Measurements from ENCODE around the gene GNAT1. TPM values are rescaled to one million over a fixed set of nuclear protein-coding genes. Genes with fewer than 3 reads are reported as not detected.

Gene GNAT1
- total RNA-seq, 1 experiment from 2014 or later: not detected

- DNase-seq (ENCODE audit: low read depth): peak; percentile 46
These were observed 14.1 kb upstream of the GNAT1 start for GRCh38 chr3:50177346-50177745.

- no peak for DNase-seq (ENCODE audit: low read depth)
These were observed 11.7 kb upstream of the GNAT1 start for GRCh38 chr3:50179710-50180109.

- no peak for DNase-seq (ENCODE audit: low read depth)
These were observed 9.4 kb upstream of the GNAT1 start for GRCh38 chr3:50181985-50182384.

- no peak for DNase-seq (ENCODE audit: low read depth)
These were observed 8.8 kb upstream of the GNAT1 start for GRCh38 chr3:50182533-50183099.

GRCh38 chr3:50183755-50184154, 7.7 kb upstream of the GNAT1 start:
- DNase-seq (ENCODE audit: low read depth): no peak

GRCh38 chr3:50184242-50184978, 7.0 kb upstream of the GNAT1 start:
- no peak for DNase-seq (ENCODE audit: low read depth)

GRCh38 chr3:50185230-50185629, 6.2 kb upstream of the GNAT1 start:
- DNase-seq (ENCODE audit: low read depth): no peak

- DNase-seq (ENCODE audit: low read depth): no peak
These were observed 5.3 kb upstream of the GNAT1 start for GRCh38 chr3:50186096-50186495.

- no peak for DNase-seq (ENCODE audit: low read depth)
These were observed 3.7 kb upstream of the GNAT1 start for GRCh38 chr3:50187750-50188149.

- DNase-seq (ENCODE audit: low read depth): peak; percentile 73
These were observed 2.1 kb upstream of the GNAT1 start for GRCh38 chr3:50189274-50189673.

GRCh38 chr3:50189989-50190388, 1.4 kb upstream of the GNAT1 start:
- DNase-seq (ENCODE audit: low read depth): no peak

- DNase-seq (ENCODE audit: low read depth): no peak
These were observed 714 bp downstream of the GNAT1 start for GRCh38 chr3:50192124-50192523.

GRCh38 chr3:50192689-50193141, 1.3 kb downstream of the GNAT1 start:
- DNase-seq (ENCODE audit: low read depth): peak; percentile 37

- DNase-seq (ENCODE audit: low read depth): no peak
These were observed 1.9 kb downstream of the GNAT1 start for GRCh38 chr3:50193286-50193685.

GRCh38 chr3:50193746-50194127, 2.3 kb downstream of the GNAT1 start:
- DNase-seq (ENCODE audit: low read depth): no peak

- peak; percentile 61 for DNase-seq (ENCODE audit: low read depth)
These were observed 2.9 kb downstream of the GNAT1 start for GRCh38 chr3:50194128-50194902.

- no peak for DNase-seq (ENCODE audit: low read depth)
These were observed 3.6 kb downstream of the GNAT1 start for GRCh38 chr3:50194903-50195500.

- no peak for DNase-seq (ENCODE audit: low read depth)
These were observed 4.3 kb downstream of the GNAT1 start for GRCh38 chr3:50195501-50196252.

- no peak for DNase-seq (ENCODE audit: low read depth)
These were observed 4.9 kb downstream of the GNAT1 start for GRCh38 chr3:50196253-50196801.

- no peak for DNase-seq (ENCODE audit: low read depth)
These were observed 10.3 kb downstream of the GNAT1 start for GRCh38 chr3:50201573-50202315.
